Hepatocyte (in vitro differentiated cells): ENCODE data around the gene VGLL3. TPM values are rescaled to one million over a fixed set of nuclear protein-coding genes. Genes with fewer than 3 reads are reported as not detected.
A peak's percentile ranks its signal among the peaks of the same experiment; 100 is the strongest.
"Not testable (repeated sequence)": the region's sequence is repeated elsewhere in the genome, so short reads cannot be mapped to it uniquely, and the experiment has no call there.

Source experiments
- DNase-seq: peaks from one replicate; pipeline ENCODE4 v3.0.0-alpha.2; 2016; ENCODE audit warnings: low spot score
- H2AFZ ChIP-seq: fragments of 200-600 bp; sonication (generic); 2 replicates; pipeline ENCODE4 v1.6.0; 2016; ENCODE audit warnings: antibody characterized with exemption, mild to moderate bottlenecking
- H3K27ac ChIP-seq: fragments of 200-600 bp; sonication (generic); 2 replicates; pipeline ENCODE4 v1.5.1; 2016; ENCODE audit warnings: mild to moderate bottlenecking
- H3K27me3 ChIP-seq: fragments of 200-600 bp; sonication (generic); 2 replicates; pipeline ENCODE4 v1.6.1; 2016
- H3K36me3 ChIP-seq: fragments of 200-600 bp; sonication (generic); replicated peaks from 2 replicates; pipeline ENCODE4 v1.5.1; 2016; ENCODE audit warnings: low read depth; ENCODE audit not compliant: insufficient read depth
- H3K4me1 ChIP-seq: fragments of 200-600 bp; sonication (generic); 2 replicates; pipeline ENCODE4 v1.5.1; 2016; ENCODE audit warnings: mild to moderate bottlenecking, moderate library complexity; ENCODE audit not compliant: insufficient read depth
- H3K4me2 ChIP-seq: fragments of 200-600 bp; sonication (generic); 2 replicates; pipeline ENCODE4 v1.6.0; 2016
- H3K4me3 ChIP-seq: fragments of 200-600 bp; sonication (generic); 2 replicates; pipeline ENCODE4 v1.5.1; 2016; ENCODE audit warnings: mild to moderate bottlenecking
- H3K79me2 ChIP-seq: fragments of 200-600 bp; sonication (generic); 2 replicates; pipeline ENCODE4 v1.6.0; 2017; ENCODE audit warnings: mild to moderate bottlenecking
- H3K9me2 ChIP-seq: fragments of 200-600 bp; sonication (generic); replicated peaks from 2 replicates; pipeline ENCODE4 v1.6.0; 2017; ENCODE audit warnings: mild to moderate bottlenecking; ENCODE audit not compliant: insufficient read depth
- H3K9me3 ChIP-seq: fragments of 200-600 bp; sonication (generic); 2 replicates; pipeline ENCODE4 v1.5.1; 2016; ENCODE audit warnings: low read depth, mild to moderate bottlenecking
- H4K20me1 ChIP-seq: fragments of 200-600 bp; sonication (generic); 2 replicates; pipeline ENCODE4 v1.6.0; 2016; ENCODE audit warnings: mild to moderate bottlenecking; ENCODE audit not compliant: insufficient read depth, poor library complexity, severe bottlenecking
- CTCF ChIP-seq: fragments of 200-600 bp; sonication (generic); IDR thresholded peaks from 2 replicates; pipeline ENCODE4 v1.5.1; 2016; ENCODE audit warnings: antibody characterized with exemption, mild to moderate bottlenecking; ENCODE audit not compliant: poor library complexity
- EZH2 ChIP-seq: fragments of 200-600 bp; sonication (generic); IDR thresholded peaks from 2 replicates; pipeline ENCODE4 v1.6.1; 2016; ENCODE audit warnings: antibody characterized with exemption, mild to moderate bottlenecking, borderline replicate concordance
- EZH2phosphoT487 ChIP-seq: fragments of 200-600 bp; sonication (generic); IDR thresholded peaks from one replicate; pipeline ENCODE4 v1.6.1; 2018; ENCODE audit warnings: antibody characterized with exemption, mild to moderate bottlenecking, low read depth, moderate library complexity; ENCODE audit not compliant: unreplicated experiment, severe bottlenecking
- WGBS: methylation state at CpG from one replicate; pipeline ENCODE4 v1.1.6; 2016; ENCODE audit warnings: low lambda C conversion rate; ENCODE audit errors: missing lambda C conversion rate; 5-methylcytosine and 5-hydroxymethylcytosine counted together
- polyA plus RNA-seq: library from polyadenylated mRNA; unstranded; fragments of >200 nt; fragmentation: Nextera tagmentation; extraction: Ambion mirVana; gene quantifications from 2 replicates; pipeline ENCODE4 v1.2.1, GENCODE V29; 2016
- total RNA-seq: library from RNA; depleted of rRNA; stranded (reverse); fragments of >200 nt; gene quantifications from 2 replicates; pipeline ENCODE4 v1.2.3, GENCODE V29; 2014

VGLL3 gene
- total and polyA plus RNA-seq, 2 experiments from 2014 or later: 6.9 to 18.7 TPM

GRCh38 chr3:86978111-86978551 lies 12.8 kb downstream of the VGLL3 start:
- WGBS: 79% methylated on average over 6 of the region's 6 CpGs
- H3K4me1 ChIP-seq: no peaks in the 10 kb centered on the region

GRCh38 chr3:86976219-86976618 lies 14.7 kb downstream of the VGLL3 start:
- H4K20me1 ChIP-seq: no peaks in the 10 kb centered on the region
- H3K9me3 ChIP-seq: no peaks in the 10 kb centered on the region
- H3K4me3 ChIP-seq: no peak overlapping the region
- H2AFZ ChIP-seq: no peak overlapping the region
- H3K9me2 ChIP-seq: no peaks in the 10 kb centered on the region
- no peak overlapping the region for H3K4me2 ChIP-seq
- TF ChIP-seq EZH2phosphoT487: no peak
- no peak for TF ChIP-seq EZH2
- TF ChIP-seq CTCF: no peak
- H3K27ac ChIP-seq: no peak overlapping the region
- DNase-seq: no peak
- H3K79me2 ChIP-seq: no peaks in the 10 kb centered on the region
- H3K36me3 ChIP-seq: no peaks in the 10 kb centered on the region
- H3K4me1 ChIP-seq: no peaks in the 10 kb centered on the region
- H3K27me3 ChIP-seq: no peaks in the 10 kb centered on the region

More at GRCh38 chr3:86978111-86978551, 12.8 kb downstream of the VGLL3 start:
- H2AFZ ChIP-seq: no peak overlapping the region
- no peak overlapping the region for H3K27ac ChIP-seq
- DNase-seq: no peak
- no peaks in the 10 kb centered on the region for H3K9me2 ChIP-seq
- H3K27me3 ChIP-seq: no peaks in the 10 kb centered on the region
- H4K20me1 ChIP-seq: peaks cover 3% of the 10 kb centered on the region
- no peak for TF ChIP-seq CTCF
- TF ChIP-seq EZH2phosphoT487: no peak
- TF ChIP-seq EZH2: no peak
- no peaks in the 10 kb centered on the region for H3K79me2 ChIP-seq
- no peaks in the 10 kb centered on the region for H3K9me3 ChIP-seq
- H3K4me3 ChIP-seq: no peak overlapping the region
- no peaks in the 10 kb centered on the region for H3K36me3 ChIP-seq
- no peak overlapping the region for H3K4me2 ChIP-seq

GRCh38 chr3:86974177-86974576 lies 16.8 kb downstream of the VGLL3 start:
- not testable (repeated sequence) for DNase-seq, H3K4me2 ChIP-seq, H3K79me2 ChIP-seq, H3K4me3 ChIP-seq, H2AFZ ChIP-seq, H4K20me1 ChIP-seq, H3K27me3 ChIP-seq, H3K9me3 ChIP-seq, H3K36me3 ChIP-seq, H3K4me1 ChIP-seq, H3K9me2 ChIP-seq
- WGBS: 84% methylated on average over 8 of the region's 8 CpGs
- peak overlapping the region; percentile 17 for H3K27ac ChIP-seq

GRCh38 chr3:86973440-86973839 lies 17.5 kb downstream of the VGLL3 start:
- no peaks in the 10 kb centered on the region for H3K79me2 ChIP-seq
- no peaks in the 10 kb centered on the region for H3K27me3 ChIP-seq
- no peak overlapping the region for H3K4me2 ChIP-seq
- no peaks in the 10 kb centered on the region for H3K9me3 ChIP-seq
- peak; percentile 56 for DNase-seq
- WGBS: 84% methylated on average over 3 of the region's 3 CpGs
- no peaks in the 10 kb centered on the region for H3K4me1 ChIP-seq
- no peaks in the 10 kb centered on the region for H4K20me1 ChIP-seq
- H2AFZ ChIP-seq: no peak overlapping the region
- H3K27ac ChIP-seq: peak overlapping the region; percentile 17
- no peak overlapping the region for H3K4me3 ChIP-seq
- no peaks in the 10 kb centered on the region for H3K36me3 ChIP-seq
- TF ChIP-seq EZH2phosphoT487: no peak
- no peak for TF ChIP-seq EZH2
- no peak for TF ChIP-seq CTCF
- H3K9me2 ChIP-seq: no peaks in the 10 kb centered on the region
